Liver (tissue), 9 donors: ENCODE measurements around the gene TESK2. TPM values are rescaled to one million over a fixed set of nuclear protein-coding genes. Genes with fewer than 3 reads are reported as not detected.

Experiments used
- DNase-seq: peaks from one replicate; pipeline ENCODE4 v3.0.0-alpha.2; 2017; ENCODE audit warnings: low spot score
- H3K27ac ChIP-seq, 2 donors: one replicate each; pipeline ENCODE4 v1.7.0; 2013; ENCODE audit warnings: inconsistent platforms in 2 of 2, low read length in 2 of 2, control low read depth in 1 of 2, low read depth in 1 of 2, mild to moderate bottlenecking in 1 of 2
- H3K27me3 ChIP-seq, 4 donors: one replicate each; pipeline versions ENCODE4 v1.6.1 to v1.7.0; 2013; ENCODE audit warnings: low read length in 3 of 4, inconsistent platforms in 1 of 4, mild to moderate bottlenecking in 1 of 4, moderate library complexity in 1 of 4; ENCODE audit not compliant: control insufficient read depth in 4 of 4, insufficient read depth in 4 of 4
- H3K36me3 ChIP-seq, 4 donors: one replicate each; pipeline versions ENCODE4 v1.6.1 to v1.7.0; 2013; ENCODE audit warnings: low read length in 3 of 4, mild to moderate bottlenecking in 3 of 4, low read depth in 1 of 4, moderate library complexity in 1 of 4; ENCODE audit not compliant: control insufficient read depth in 4 of 4, insufficient read depth in 3 of 4
- H3K4me1 ChIP-seq, 4 donors: one replicate each; pipeline versions ENCODE4 v1.6.1 to v1.7.0; 2013; ENCODE audit warnings: low read length in 3 of 4, mild to moderate bottlenecking in 3 of 4, moderate library complexity in 1 of 4; ENCODE audit not compliant: control insufficient read depth in 4 of 4, insufficient read depth in 4 of 4
- H3K4me3 ChIP-seq, 3 donors: one replicate each; pipeline versions ENCODE4 v1.6.1 to v1.7.0; 2013; ENCODE audit warnings: low read length in 3 of 3, control low read depth in 1 of 3, low read depth in 1 of 3, mild to moderate bottlenecking in 1 of 3
- H3K9ac ChIP-seq, 2 donors: one replicate each; pipeline ENCODE4 v1.7.0; 2013; ENCODE audit warnings: low read length in 2 of 2, mild to moderate bottlenecking in 2 of 2, moderate library complexity in 2 of 2, control low read depth in 1 of 2, low read depth in 1 of 2
- H3K9me3 ChIP-seq, 4 donors: one replicate each; pipeline versions ENCODE4 v1.6.1 to v1.7.0; 2013; ENCODE audit warnings: low read length in 3 of 4; ENCODE audit not compliant: control insufficient read depth in 4 of 4
- EGR1 ChIP-seq, 2 donors: IDR thresholded peaks; 2 replicates each; pipeline ENCODE4 v1.6.1; 2016 to 2018; ENCODE audit warnings: antibody characterized with exemption in 2 of 2, low read depth in 2 of 2
- FOXA1 ChIP-seq: IDR thresholded peaks from 2 replicates; pipeline ENCODE4 v1.6.1; 2016; ENCODE audit warnings: antibody characterized with exemption
- FOXA2 ChIP-seq: IDR thresholded peaks from 2 replicates; pipeline ENCODE4 v1.6.1; 2016; ENCODE audit warnings: antibody characterized with exemption
- HNF4G ChIP-seq: IDR thresholded peaks from 2 replicates; pipeline ENCODE4 v1.6.1; 2016; ENCODE audit warnings: antibody characterized with exemption
- JUND ChIP-seq, 2 donors: IDR thresholded peaks; 2 replicates each; pipeline ENCODE4 v1.6.1; 2016; ENCODE audit warnings: antibody characterized with exemption in 2 of 2
- RAD21 ChIP-seq, 2 donors: IDR thresholded peaks; 2 replicates each; pipeline ENCODE4 v1.6.1; 2016; ENCODE audit warnings: antibody characterized with exemption in 2 of 2, mild to moderate bottlenecking in 2 of 2
- REST ChIP-seq: IDR thresholded peaks from 2 replicates; pipeline ENCODE4 v1.6.1; 2016; ENCODE audit warnings: antibody characterized with exemption, mild to moderate bottlenecking
- RXRA ChIP-seq, 2 donors: IDR thresholded peaks; 2 replicates each; pipeline ENCODE4 v1.6.1; 2017 to 2018; ENCODE audit warnings: antibody characterized with exemption in 2 of 2, mild to moderate bottlenecking in 1 of 2
- SP1 ChIP-seq: IDR thresholded peaks from 2 replicates; pipeline ENCODE4 v1.6.1; 2018; ENCODE audit warnings: antibody characterized with exemption, mild to moderate bottlenecking
- YY1 ChIP-seq: IDR thresholded peaks from 2 replicates; pipeline ENCODE4 v1.6.1; 2016; ENCODE audit warnings: antibody characterized with exemption, mild to moderate bottlenecking
- WGBS: extraction: QIAGEN DNeasy Blood & Tissue Kit; methylation state at CpG from one replicate; pipeline ENCODE4 v1.1.7; 2013; 5-methylcytosine and 5-hydroxymethylcytosine counted together
- polyA plus RNA-seq, 2 donors: library from polyadenylated mRNA; stranded (reverse) in 1 of 2; unstranded in 1 of 2; fragments of 200-250 nt in 1 of 2; fragments of >200 nt in 1 of 2; fragmentation: Nextera tagmentation in 1 of 2; extraction: Ambion mirVana in 1 of 2; gene quantifications; one replicate each; pipeline versions ENCODE4 v1.2.1 to v1.2.3, GENCODE V29; 2013 to 2015
- total RNA-seq, 2 donors: library from RNA; depleted of rRNA; stranded (reverse); fragments of >200 nt; gene quantifications; one replicate each; pipeline ENCODE4 v1.2.3, GENCODE V29; 2014
- TF ChIP-seq, protein P1 (sequence below): IDR thresholded peaks from 2 replicates; pipeline ENCODE4 v1.6.1; 2016; ENCODE audit warnings: antibody characterized with exemption
- TF ChIP-seq, protein P2 (sequence below): IDR thresholded peaks from 2 replicates; pipeline ENCODE4 v1.6.1; 2016; ENCODE audit warnings: antibody characterized with exemption
- donor health status: healthy.
- donor health status: healthy.
- donor health status: healthy.
- donor health status: healthy.
- donor health status: healthy.

TESK2 gene
- total and polyA plus RNA-seq, 4 donors = 2.4 to 8.2 (median 5.2) TPM

GRCh38 chr1:45355683-45356082, 135.3 kb downstream of the TESK2 start:
- 63% methylated on average over 2 of the region's 2 CpGs for WGBS
- no peak for DNase-seq
- Histone ChIP-seq H3K4me1 (peaks cover 5 to 9% (median 7%) of the 10 kb centered on the region in 4 donors), H3K27me3 (no peaks in the 10 kb centered on the region), H3K9me3 (no peaks in the 10 kb centered on the region), H3K36me3 (peaks cover 0 to 2% (median 0%) of the 10 kb centered on the region in 4 donors), H3K9ac (no peak overlapping the region), H3K4me3 (no peak overlapping the region), H3K27ac (no peak overlapping the region)
- TF ChIP-seq, protein P1, sequence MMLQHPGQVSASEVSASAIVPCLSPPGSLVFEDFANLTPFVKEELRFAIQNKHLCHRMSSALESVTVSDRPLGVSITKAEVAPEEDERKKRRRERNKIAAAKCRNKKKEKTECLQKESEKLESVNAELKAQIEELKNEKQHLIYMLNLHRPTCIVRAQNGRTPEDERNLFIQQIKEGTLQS = no peak
- no peak for TF ChIP-seq FOXA1
- no peak for TF ChIP-seq FOXA2
- no peak for TF ChIP-seq REST

GRCh38 chr1:45354838-45355237, 136.1 kb downstream of the TESK2 start:
- DNase-seq = no peak
- Histone ChIP-seq H3K9me3 (no peaks in the 10 kb centered on the region), H3K27ac (no peak overlapping the region), H3K9ac (no peak overlapping the region), H3K4me3 (no peak overlapping the region), H3K27me3 (no peaks in the 10 kb centered on the region), H3K4me1 (peaks cover 0 to 3% (median under 1%) of the 10 kb centered on the region in 4 donors), H3K36me3 (peaks cover 0 to 2% (median 0%) of the 10 kb centered on the region in 4 donors)
- 98% methylated on average over 4 of the region's 4 CpGs for WGBS
- TF ChIP-seq JUND (IDR thresholded peaks at IDR 0.05) (no peak), SP1 (no peak), FOXA1 (no peak), FOXA2 (no peak), EGR1 (IDR thresholded peaks at IDR 0.05; ENCODE audit: low read depth in 2 of 2) (no peak), RAD21 (IDR thresholded peaks at IDR 0.05) (no peak), RXRA (IDR thresholded peaks at IDR 0.05) (no peak), HNF4G (no peak), YY1 (no peak), REST (no peak)
- TF ChIP-seq, protein P1 = no peak
- TF ChIP-seq, protein P2, sequence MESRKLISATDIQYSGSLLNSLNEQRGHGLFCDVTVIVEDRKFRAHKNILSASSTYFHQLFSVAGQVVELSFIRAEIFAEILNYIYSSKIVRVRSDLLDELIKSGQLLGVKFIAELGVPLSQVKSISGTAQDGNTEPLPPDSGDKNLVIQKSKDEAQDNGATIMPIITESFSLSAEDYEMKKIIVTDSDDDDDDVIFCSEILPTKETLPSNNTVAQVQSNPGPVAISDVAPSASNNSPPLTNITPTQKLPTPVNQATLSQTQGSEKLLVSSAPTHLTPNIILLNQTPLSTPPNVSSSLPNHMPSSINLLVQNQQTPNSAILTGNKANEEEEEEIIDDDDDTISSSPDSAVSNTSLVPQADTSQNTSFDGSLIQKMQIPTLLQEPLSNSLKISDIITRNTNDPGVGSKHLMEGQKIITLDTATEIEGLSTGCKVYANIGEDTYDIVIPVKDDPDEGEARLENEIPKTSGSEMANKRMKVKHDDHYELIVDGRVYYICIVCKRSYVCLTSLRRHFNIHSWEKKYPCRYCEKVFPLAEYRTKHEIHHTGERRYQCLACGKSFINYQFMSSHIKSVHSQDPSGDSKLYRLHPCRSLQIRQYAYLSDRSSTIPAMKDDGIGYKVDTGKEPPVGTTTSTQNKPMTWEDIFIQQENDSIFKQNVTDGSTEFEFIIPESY = no peak
